MV-4-11 (cell line): ENCODE results near the gene ERMP1.

Source experiments
- DNase-seq: peaks from one replicate; lab custom pipeline; 2025; lab: John Stamatoyannopoulos, UW

ERMP1 gene

DNA sequence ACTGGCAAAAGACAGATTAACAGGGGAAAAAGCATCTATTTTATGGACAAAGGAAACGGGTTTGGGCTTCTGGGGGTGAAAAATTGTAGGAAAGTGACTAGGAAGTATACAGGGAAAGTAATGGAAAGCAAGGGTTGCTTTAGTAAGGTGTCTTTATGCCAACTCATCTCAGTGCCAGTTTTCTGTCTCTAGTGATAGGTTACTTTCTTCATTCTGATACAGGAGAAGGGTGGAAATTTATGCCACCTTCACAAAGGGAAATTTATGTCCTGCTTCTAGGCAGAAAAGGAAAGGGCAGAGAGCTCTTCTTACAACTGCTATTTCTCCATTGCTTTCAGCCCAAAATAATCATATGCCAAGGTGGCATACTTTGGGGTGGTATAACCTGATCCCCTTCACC lies 20.1 kb upstream of the ERMP1 start:
- no peak for DNase-seq

DNA sequence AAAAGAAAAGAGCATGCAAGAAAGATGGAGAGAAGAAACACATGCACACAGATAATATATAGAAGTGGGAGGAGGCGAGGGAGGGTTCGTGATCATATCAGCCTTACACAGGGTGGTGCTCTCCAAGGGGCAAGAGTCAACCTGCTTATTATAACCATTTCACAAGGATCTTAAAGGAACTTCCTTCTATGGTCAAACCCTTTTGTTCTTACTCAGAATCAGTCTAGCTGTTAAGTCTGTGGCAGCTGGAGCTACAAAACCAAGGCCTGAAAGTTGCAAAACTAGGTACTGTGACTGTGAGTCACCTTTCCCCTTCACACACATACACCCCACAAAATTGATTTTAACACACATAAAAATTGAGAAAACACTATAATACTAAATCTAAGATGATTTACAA lies 18.5 kb upstream of the ERMP1 start:
- DNase-seq, result peak; percentile 99

DNA sequence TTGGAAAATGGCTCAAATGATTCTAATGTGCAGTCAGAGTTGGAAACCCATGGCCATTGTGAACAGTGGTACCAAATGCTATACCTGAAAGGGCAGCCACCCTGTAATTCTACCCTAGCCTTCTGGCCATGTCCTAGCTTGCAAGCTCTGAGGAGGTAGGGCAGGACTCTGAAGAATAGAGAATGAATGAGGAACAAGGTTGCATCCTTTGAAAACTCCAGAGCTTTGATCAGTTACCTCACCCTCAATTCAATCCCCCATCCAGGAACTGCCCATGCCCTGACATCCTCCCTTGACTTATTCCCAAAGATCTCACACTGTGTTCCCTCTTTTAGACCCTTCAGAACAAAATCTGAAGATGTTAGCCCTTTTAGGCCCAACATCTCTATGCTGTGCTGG lies 17.8 kb upstream of the ERMP1 start:
- peak; percentile 19 for DNase-seq

DNA sequence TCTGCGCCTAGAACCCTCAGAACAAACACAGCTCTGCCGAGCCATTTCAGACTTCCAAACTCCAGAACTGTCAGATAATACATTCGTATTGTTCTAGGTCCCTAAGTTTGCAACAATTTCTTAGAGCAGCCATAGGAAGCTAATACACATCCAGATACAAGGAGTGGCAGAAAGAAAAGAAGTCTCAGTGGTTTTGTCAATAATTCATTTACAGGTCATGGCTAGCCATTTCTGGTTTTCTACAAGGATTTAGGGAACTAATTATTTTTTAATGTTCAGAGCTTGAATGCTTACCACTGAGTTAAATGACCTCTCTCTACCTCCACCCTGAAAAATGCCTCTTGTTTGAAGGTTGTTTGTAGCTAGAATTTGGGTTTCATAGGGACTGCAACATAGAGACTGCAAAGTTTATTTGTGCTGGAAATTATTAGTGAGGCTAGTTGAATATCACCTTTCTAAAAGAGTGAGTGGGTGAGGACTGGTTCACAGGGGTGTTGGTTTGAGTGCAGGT lies 15.5 kb upstream of the ERMP1 start:
- DNase-seq, result no peak

DNA sequence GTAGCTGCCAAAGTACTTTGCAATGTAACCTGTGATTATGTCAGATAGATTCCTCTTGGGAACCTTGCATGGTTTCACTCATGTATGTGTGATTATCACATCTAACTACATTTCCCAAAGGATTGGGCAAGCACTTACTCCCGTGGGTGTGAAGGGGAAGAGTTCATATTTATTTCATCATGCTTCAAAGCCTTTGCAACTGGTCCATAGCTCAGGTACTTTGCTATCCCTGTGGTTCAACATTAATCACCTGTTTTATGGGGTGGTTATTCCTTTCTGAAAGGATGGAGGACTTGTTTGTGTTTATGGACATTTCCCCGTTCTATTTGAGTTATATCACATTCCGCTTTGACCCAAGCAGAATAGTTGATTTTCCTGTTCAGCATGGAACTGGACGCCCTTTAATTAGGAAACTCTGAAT lies 13.6 kb upstream of the ERMP1 start:
- peak; percentile 34 for DNase-seq

GRCh38 chr9:5846096-5846495 lies 13.2 kb upstream of the ERMP1 start:
- DNase-seq, result no peak

DNA sequence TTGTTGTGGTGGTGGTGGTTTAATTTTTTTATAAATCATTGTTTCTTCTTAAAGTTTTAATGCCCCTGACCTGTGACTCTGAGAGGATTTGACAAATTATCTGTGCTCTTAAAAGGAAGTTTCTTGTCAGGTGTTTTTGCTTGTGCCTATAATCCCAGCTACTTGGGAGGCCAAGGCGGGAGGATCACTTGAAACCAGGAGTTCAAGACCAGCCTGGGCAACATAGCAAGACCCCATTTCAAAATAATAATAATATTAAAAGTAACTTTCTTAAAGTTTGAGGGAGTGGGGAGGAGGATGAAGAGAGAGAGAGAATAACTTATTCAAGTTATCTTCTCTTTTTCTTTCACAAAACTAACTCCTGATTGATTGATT lies 12.2 kb upstream of the ERMP1 start:
- no peak for DNase-seq

DNA sequence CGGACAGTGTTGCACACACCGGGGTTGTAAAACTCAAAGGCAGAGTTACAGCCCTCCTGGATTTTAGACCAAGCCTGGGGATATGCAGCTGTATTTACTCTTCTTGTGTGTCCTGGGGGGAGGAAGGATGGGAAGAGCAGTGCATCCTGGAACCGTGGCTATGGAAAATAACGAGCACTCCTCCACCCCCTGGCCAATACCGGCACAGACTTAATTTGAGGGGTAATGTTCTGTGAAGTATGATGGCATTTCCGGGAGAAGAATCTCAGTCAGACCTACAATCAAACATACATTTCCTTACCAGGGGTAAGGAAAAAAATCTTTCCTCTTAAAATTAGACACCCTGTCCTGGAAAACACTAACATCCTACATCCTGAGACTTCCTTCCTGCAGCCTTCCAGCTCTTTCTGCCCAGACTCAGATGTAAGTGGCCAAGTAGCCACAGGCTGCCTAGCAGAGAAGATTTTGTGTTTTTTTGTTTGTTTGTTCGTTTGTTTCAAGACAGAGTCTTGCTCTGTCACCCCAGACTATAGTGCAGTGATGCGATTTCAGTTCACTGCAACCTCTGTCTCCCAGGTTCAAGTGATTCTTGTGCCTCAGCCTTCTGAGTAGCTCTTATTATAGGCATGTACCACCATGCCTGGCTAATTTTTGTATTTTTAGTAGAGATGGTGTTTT lies 11.0 kb upstream of the ERMP1 start:
- DNase-seq, result no peak

DNA sequence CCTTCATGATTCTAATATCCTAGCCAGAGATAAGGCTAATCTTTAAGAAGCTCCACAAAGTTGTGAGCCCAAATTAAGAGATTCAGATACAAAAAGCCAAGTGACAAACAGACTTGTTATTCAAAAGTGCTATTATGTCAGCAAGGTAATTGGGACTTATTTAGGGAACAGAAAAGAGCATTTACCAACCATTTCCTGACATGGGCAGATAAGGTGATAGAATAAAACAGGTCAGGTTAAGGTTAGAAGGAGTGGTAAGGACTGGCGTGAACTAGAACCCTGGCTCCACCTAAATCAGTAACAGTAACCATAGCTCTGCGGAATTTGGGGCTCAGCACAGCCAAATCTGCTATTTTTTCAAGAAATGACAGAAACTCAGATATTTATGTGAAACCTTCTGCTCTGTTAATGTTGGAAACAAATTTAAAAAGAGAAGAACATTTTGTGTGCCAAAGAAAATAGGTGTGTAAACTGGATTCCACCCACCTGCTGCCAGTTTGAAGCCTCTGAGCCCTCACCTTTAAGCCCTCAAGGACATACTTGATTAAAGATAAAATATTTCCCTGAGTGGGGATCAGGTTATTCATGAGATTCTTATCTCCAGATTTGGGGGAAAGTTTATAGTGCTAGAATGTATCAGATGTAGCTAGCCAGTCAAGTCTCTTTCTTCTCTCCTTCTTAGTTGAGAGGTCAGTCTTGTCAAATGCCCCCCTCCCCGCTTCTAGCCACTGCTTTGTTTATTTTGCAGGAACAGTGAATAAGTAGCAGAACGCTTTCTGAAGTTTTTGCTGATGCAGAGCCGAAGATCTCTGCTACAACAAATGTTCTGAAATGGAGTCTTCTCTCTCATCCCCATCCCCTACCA lies 10.2 kb upstream of the ERMP1 start:
- DNase-seq, result no peak

DNA sequence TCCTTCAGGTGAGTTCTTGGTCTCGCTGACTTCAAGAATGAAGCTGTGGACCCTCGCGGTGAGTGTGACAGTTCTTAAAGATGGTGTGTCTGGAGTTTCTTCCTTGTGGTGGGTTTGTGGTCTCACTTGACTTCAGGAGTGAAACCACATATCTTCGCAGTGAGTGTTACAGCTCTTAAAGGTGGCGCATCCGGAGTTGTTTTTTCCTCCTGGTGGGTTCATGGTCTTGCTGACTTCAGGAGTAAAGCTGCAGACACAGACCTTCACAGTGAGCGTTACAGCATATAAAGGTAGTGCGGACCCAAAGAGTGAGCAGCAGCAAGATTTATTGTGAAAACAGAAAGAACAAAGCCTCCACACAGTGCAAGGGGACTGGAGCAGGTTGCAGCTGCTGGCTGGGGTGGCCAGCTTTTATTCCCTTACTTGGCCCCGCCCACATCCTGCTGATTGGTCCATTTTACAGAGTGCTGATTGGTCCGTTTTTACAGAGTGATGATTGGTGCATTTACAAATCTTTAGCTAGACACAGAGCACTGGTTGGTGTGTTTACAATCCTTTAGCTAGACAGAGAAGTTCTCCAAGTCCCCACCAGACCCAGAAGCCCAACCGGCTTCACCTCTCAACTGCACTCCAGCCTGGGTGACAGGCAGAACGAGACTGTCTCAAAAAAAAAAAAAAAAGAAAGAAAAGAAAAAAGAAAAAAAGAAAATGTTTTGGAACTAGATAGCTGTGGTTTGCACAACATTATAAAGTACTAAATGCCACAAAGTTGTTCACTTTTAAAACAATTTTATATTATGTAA lies 9.1 kb upstream of the ERMP1 start:
- DNase-seq, result peak; percentile 25

DNA sequence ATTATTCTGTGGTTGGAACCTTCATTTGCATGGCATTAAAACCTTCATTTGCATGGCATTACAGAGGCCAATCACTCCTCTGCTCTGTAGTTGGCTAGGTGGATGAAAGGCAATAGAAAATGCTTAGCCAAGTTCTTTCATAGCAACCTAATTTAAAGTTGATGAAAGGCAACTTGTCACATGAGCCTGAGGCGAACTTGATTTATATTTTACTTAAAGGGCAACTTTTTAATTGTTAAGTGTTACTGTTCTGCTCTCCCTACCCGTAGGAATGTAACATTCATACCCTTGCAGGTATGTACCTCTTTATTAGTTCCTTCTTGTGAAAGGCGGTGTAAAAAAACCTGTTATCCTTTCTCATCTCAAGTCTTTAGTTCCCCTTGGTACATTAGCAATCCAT lies 7.9 kb upstream of the ERMP1 start:
- no peak for DNase-seq

DNA sequence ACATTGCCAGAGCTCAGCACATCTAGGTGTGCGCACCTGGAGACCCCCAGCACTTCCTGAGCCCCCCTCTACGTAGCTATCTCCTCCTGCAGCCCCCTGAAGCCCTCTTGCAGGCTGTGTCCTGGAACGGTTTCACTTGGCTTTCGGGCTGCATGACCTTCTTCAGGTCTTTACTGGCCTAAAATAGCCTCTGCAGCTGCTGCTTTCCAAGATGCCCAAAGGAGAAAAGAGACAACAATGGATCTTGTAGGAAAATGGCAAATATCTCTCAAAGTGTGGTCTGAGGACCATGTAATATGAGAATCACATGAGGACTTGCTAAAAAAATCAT lies 6.6 kb upstream of the ERMP1 start:
- DNase-seq, result no peak

- no peak for DNase-seq
Observed at GRCh38 chr9:5838884-5839571, 6.1 kb upstream of the ERMP1 start.

DNA sequence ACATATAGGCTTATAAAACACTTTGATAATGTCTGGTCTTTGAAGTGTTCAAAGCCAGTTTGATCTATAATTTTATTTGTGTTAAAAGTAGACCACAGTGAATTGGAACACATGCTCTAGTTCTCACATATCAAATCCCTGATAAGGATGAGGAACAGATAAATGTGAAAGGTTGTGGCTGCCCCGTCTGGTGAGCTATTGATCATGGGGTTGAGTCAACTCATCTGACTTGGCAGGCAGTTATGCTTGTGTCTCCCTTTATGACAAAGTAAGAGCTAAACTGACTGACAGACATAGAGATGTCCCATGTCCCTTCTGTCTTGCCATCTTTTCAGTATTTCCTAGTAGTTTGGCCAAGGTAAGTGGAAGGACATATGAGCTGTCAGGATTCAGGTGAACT lies 2.9 kb upstream of the ERMP1 start:
- DNase-seq, result no peak

DNA sequence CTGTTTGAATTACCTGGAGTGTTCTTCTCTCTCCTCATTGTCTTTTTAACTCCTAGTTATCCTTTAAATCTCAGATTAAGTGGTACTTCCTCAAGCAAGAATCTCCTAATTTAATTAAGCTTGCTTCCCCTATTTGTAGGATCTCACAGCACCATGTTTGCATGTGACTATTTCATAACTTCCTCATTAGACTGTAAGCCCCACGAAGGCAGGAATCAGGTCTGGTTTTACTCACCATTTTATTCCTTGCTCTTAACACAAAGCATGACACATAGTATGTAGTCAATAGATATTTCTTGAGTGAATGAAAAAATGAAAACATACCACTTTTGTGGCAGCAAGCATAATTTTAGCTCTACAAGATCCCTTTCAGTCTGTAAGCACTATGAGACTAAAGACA lies 1.3 kb upstream of the ERMP1 start:
- peak; percentile 82 for DNase-seq

DNA sequence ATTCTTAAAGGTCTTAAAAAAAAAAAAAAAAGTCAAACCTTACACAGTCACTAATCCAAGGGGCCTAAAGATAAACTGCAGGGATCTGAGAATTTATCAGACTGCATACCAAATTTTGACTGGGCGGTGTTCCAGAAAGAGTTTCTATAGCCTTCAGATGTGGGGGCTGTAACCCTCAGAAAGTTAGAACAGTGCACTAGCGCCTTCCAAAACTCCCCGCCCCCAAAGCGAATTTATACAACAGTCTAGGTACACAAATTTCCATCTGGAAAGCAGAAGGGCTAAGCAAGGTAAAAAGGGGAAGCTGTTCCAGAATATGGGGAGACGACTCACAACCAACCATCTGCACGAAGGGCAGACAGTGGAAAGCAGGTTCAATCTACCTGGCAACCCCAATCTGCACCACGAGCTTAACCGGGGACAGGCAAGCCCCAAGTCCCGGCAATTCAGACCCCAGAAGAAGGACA lies 813 bp downstream of the ERMP1 start:
- DNase-seq, result peak; percentile 30

DNA sequence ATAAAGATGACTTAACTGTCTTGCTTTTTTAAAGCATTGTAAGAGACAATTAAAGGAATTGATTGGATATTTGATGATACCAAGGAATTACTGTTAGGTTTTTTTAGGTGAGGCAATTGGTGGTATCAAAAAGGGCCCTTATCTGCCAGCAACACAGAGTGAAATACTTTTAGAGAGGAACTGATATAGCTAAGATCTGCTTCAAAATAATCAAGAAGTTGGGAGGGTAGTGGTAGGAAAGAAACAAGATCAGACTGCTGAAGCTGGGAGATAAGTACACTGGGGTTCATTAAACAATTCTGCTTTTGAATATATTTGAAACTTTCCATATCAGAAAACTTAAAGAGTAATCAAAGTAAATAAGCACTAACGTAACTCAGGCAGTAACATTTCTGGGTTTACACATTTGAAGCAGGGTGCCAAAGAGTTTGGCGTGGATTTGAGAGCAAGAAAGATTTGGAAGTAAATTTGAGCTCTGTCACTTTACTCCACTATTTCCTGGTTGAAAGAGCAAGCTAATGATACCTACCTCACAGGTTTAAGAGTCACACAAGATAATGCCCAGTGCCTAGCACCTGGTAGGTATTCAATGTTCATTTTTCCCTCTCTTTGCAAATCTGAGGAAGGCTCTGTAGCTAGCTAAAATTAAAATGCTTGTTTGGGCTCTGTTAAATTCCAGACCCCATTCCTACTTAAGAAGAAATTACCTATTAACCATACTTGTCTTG lies 6.9 kb downstream of the ERMP1 start:
- DNase-seq, result no peak

DNA sequence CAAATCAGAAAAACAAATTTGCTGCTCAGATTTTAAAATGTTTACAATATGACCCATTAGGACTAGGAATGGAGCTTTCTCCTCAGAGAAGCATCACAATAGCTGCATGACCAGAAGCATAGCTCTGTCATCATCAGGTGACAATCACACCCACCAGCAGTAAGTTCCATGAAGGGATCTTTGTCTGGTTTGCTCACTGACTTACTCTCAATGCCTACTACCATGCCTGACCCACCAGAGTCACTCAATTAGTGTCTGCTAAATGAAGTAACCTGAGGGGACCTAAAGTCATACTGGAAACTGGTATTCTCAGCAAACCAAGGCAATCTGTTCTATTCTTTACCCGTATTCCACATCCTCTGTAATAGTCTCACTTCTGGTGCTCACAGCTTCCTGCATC lies 7.7 kb downstream of the ERMP1 start:
- no peak for DNase-seq

DNA sequence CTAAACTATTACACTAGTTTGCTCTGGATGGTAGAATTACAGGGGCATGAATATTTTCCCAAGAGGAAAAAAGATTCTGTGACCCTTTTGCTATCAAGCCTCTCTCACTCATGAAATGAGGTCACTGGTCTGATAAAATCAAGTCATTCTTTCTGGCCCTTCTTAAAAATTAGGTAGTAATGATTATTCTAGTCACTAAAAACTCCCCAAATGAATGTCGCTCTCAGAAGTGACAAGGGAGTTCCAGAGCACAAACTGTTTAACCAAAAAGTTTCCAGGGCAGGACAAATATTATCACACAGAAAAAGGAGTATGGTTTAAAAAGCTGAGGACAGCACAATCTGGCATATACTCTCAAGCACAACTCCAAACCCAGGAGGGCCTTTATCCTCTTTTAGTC lies 12.5 kb downstream of the ERMP1 start:
- DNase-seq, result no peak

DNA sequence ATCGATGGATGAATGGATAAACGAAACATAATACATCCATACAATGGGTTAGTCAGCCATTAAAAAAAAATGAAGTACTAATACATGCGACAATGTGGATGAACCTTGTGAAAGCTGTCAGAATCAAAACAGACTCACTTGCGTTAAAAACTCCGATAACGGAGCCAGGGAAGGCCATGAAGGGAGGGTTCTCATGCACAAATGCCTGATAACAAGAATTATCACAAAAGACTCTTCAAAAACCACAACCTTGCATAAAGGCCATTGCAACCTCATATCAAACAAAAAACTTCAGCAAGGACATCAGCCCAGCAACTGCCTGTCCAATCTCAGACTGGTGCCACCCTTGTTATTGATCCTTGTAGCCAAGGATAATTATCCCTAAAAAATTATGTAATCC lies 13.7 kb downstream of the ERMP1 start:
- no peak for DNase-seq

GRCh38 chr9:5818424-5819142 lies 14.3 kb downstream of the ERMP1 start:
- no peak for DNase-seq
